Measurements from ENCODE around the gene SELENOS. TPM values are rescaled to one million over a fixed set of nuclear protein-coding genes. Genes with fewer than 3 reads are reported as not detected.

Gene SELENOS
- total and polyA plus RNA-seq, 8 donors: 37.4 to 184 (median 74.7) TPM

- DNase-seq: no peak
- H3K4me3 ChIP-seq: peak overlapping the region; percentile 74 to 89 (median 81)
- no peaks in the 10 kb centered on the region for H3K9me3 ChIP-seq
- peaks cover 14 to 32% (median 23%) of the 10 kb centered on the region in 4 donors for H3K4me1 ChIP-seq
- peak overlapping the region; percentile 93 to 99 (median 96) for H3K27ac ChIP-seq
- intact Hi-C loops (cut with DNase I; ENCODE audit: low total_unique reads): no loop called here
- TF ChIP-seq EP300 (IDR thresholded peaks at IDR 0.05) (no peak), POLR2A (IDR thresholded peaks at IDR 0.05) (no peak), CTCF (IDR thresholded peaks at IDR 0.05) (no peak), POLR2AphosphoS5 (IDR thresholded peaks at IDR 0.05) (no peak)
- H3K27me3 ChIP-seq: no peaks in the 10 kb centered on the region
- 83 to 89% (median 87%) methylated on average over 12 of the region's 12 CpGs for WGBS, 5 donors
- H3K36me3 ChIP-seq: peaks cover 39 to 70% (median 61%) of the 10 kb centered on the region in 4 donors
These were observed 769 bp upstream of the SELENOS start for GRCh38 chr15:101277943-101278564.

GRCh38 chr15:101276501-101277037 lies 716 bp downstream of the SELENOS start:
- Histone ChIP-seq H3K27ac (peak overlapping the region; percentile 93 to 99 (median 96)), H3K27me3 (no peaks in the 10 kb centered on the region), H3K4me3 (peak overlapping the region; percentile 74 to 89 (median 81)), H3K4me1 (peaks cover 14 to 32% (median 23%) of the 10 kb centered on the region in 4 donors), H3K36me3 (peaks cover 43 to 70% (median 61%) of the 10 kb centered on the region in 4 donors), H3K9me3 (no peaks in the 10 kb centered on the region)
- WGBS, 5 donors: 4 to 8% (median 5%) methylated on average over 14 of the region's 14 CpGs
- intact Hi-C loops (cut with DNase I; ENCODE audit: low total_unique reads): no loop called here
- peak in 1 of 2 donors; percentile 59 for DNase-seq
- TF ChIP-seq EP300 (IDR thresholded peaks at IDR 0.05): no peak
- TF ChIP-seq POLR2A (IDR thresholded peaks at IDR 0.05): no peak
- TF ChIP-seq CTCF (IDR thresholded peaks at IDR 0.05): peak in 1 of 7 experiments; percentile 15
- TF ChIP-seq POLR2AphosphoS5 (IDR thresholded peaks at IDR 0.05): no peak

- Histone ChIP-seq H3K36me3 (peaks cover 49 to 70% (median 61%) of the 10 kb centered on the region in 4 donors), H3K27ac (peak overlapping the region in 1 of 5 donors; percentile 0), H3K4me3 (no peak overlapping the region), H3K9me3 (no peaks in the 10 kb centered on the region), H3K4me1 (peaks cover 14 to 32% (median 20%) of the 10 kb centered on the region in 4 donors), H3K27me3 (no peaks in the 10 kb centered on the region)
- no peak for DNase-seq
- intact Hi-C loops (cut with DNase I; ENCODE audit: low total_unique reads): no loop called here
- no peak for TF ChIP-seq POLR2AphosphoS5 (IDR thresholded peaks at IDR 0.05)
- no peak for TF ChIP-seq POLR2A (IDR thresholded peaks at IDR 0.05)
- TF ChIP-seq CTCF (IDR thresholded peaks at IDR 0.05): no peak
- TF ChIP-seq EP300 (IDR thresholded peaks at IDR 0.05): no peak
- WGBS, 5 donors: 71 to 80% (median 78%) methylated on average over 5 of the region's 5 CpGs
These were observed 2.3 kb downstream of the SELENOS start for GRCh38 chr15:101275018-101275417.

- no peak for DNase-seq
- no peak for TF ChIP-seq CTCF (IDR thresholded peaks at IDR 0.05)
- H3K36me3 ChIP-seq: peaks cover 49 to 72% (median 67%) of the 10 kb centered on the region in 4 donors
- no peaks in the 10 kb centered on the region for H3K27me3 ChIP-seq
- WGBS, 5 donors: 74 to 96% (median 78%) methylated on average over 5 of the region's 5 CpGs
- peaks cover 14 to 32% (median 20%) of the 10 kb centered on the region in 4 donors for H3K4me1 ChIP-seq
- H3K4me3 ChIP-seq: no peak overlapping the region
- no peak overlapping the region for H3K27ac ChIP-seq
- no peaks in the 10 kb centered on the region for H3K9me3 ChIP-seq
- intact Hi-C loops (cut with DNase I; ENCODE audit: low total_unique reads): no loop called here
These were observed 3.8 kb downstream of the SELENOS start for GRCh38 chr15:101273534-101273933.
